ENCODE measurements around the gene SETD4. TPM values are rescaled to one million over a fixed set of nuclear protein-coding genes. Genes with fewer than 3 reads are reported as not detected.

SETD4 gene
- 10 to 100 TPM; 14.3 to 19.9 (median 14.8) TPM for total RNA-seq
- 10 to 100 TPM in 1 of 3 donors, 1 to 10 TPM in 2; 4.8 to 11.0 (median 6.2) TPM for polyA plus RNA-seq

GRCh38 chr21:36060159-36060921, at the start of gene SETD4:
Gene SETD4, minus strand, starts transcription at chr21:36060526. Its CDS starts 1,638 bp downstream, at chr21:36058888.
- Histone ChIP-seq H3K9me3 (no peaks in the 10 kb centered on the region), H3K27ac (peak within 1 kb of the TSS; percentile 87 to 94 (median 90)), H3K27me3 (no peaks in the 10 kb centered on the region), H3K36me3 (peaks cover 13 to 33% (median 20%) of the 10 kb centered on the region in 4 donors), H3K4me3 (peak within 1 kb of the TSS; percentile 58 to 80 (median 71)), H3K4me1 (peaks cover 0 to 21% (median 19%) of the 10 kb centered on the region in 4 donors)
- 0% methylated on average over 57 of the region's 57 CpGs for WGBS, 2 donors
- intact Hi-C loops (cut with DNase I) = loop anchor here (2.0 kb wide), 1 partner anchor 52 kb away; no protein-coding TSS in a partner anchor
- DNase-seq = peak; percentile 96
- TF ChIP-seq, protein P1, sequence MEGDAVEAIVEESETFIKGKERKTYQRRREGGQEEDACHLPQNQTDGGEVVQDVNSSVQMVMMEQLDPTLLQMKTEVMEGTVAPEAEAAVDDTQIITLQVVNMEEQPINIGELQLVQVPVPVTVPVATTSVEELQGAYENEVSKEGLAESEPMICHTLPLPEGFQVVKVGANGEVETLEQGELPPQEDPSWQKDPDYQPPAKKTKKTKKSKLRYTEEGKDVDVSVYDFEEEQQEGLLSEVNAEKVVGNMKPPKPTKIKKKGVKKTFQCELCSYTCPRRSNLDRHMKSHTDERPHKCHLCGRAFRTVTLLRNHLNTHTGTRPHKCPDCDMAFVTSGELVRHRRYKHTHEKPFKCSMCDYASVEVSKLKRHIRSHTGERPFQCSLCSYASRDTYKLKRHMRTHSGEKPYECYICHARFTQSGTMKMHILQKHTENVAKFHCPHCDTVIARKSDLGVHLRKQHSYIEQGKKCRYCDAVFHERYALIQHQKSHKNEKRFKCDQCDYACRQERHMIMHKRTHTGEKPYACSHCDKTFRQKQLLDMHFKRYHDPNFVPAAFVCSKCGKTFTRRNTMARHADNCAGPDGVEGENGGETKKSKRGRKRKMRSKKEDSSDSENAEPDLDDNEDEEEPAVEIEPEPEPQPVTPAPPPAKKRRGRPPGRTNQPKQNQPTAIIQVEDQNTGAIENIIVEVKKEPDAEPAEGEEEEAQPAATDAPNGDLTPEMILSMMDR (IDR thresholded peaks at IDR 0.05) = no peak
- TF ChIP-seq POLR2AphosphoS5 (IDR thresholded peaks at IDR 0.05) (peak; percentile 85 to 96 (median 90)), POLR2A (IDR thresholded peaks at IDR 0.05) (peak; percentile 81 to 92), EP300 (IDR thresholded peaks at IDR 0.05) (no peak)

DNA sequence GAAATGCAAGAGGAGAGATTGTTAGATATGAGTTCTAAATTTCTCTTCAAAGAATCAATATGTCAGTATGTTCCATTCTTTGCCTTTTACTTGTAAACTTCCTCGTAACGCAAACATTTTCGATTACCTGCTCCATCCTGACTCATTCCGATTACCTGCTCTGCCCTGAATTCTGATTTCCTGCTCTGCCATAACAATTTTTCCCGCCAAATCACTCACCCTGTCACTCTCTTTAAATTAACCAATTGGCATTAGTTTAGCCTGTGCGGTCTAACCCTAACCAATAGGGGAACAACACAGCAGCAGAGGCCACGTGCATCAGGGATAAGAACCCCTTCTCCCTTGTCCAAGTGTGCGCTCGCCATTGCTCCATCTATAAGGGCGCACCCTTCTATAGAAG, 49.5 kb upstream of the SETD4 start:
- peaks cover 0 to 9% (median 1%) of the 10 kb centered on the region in 3 donors for H3K27me3 ChIP-seq
- peaks cover 0 to 14% (median 6%) of the 10 kb centered on the region in 4 donors for H3K4me1 ChIP-seq
- TF ChIP-seq POLR2AphosphoS5 (IDR thresholded peaks at IDR 0.05) = no peak
- TF ChIP-seq POLR2A (IDR thresholded peaks at IDR 0.05) = no peak
- TF ChIP-seq, protein P1 (IDR thresholded peaks at IDR 0.05) = no peak
- no peak for TF ChIP-seq EP300 (IDR thresholded peaks at IDR 0.05)
- WGBS, 2 donors = 94 to 96% methylated on average over 10 of the region's 10 CpGs
- H3K4me3 ChIP-seq = no peak overlapping the region
- DNase-seq = no peak
- H3K27ac ChIP-seq = no peak overlapping the region
- intact Hi-C loops (cut with DNase I) = loop anchor here (5.0 kb wide), 1 partner anchor 38 kb away; the partner anchor contains the start of gene CBR1
- H3K36me3 ChIP-seq = no peaks in the 10 kb centered on the region
- H3K9me3 ChIP-seq = no peaks in the 10 kb centered on the region

- no peaks in the 10 kb centered on the region for H3K9me3 ChIP-seq
- H3K36me3 ChIP-seq = no peaks in the 10 kb centered on the region
- no peak for DNase-seq
- peak overlapping the region in 1 of 4 donors; percentile 4 for H3K4me3 ChIP-seq
- H3K27me3 ChIP-seq = peaks cover 0 to 19% (median 3%) of the 10 kb centered on the region in 3 donors
- WGBS, 2 donors = 76 to 85% methylated on average over 4 of the region's 4 CpGs
- peaks cover 0 to 8% (median 6%) of the 10 kb centered on the region in 4 donors for H3K4me1 ChIP-seq
- no peak for TF ChIP-seq POLR2A (IDR thresholded peaks at IDR 0.05)
- TF ChIP-seq POLR2AphosphoS5 (IDR thresholded peaks at IDR 0.05) = no peak
- no peak for TF ChIP-seq EP300 (IDR thresholded peaks at IDR 0.05)
- TF ChIP-seq, protein P1 (IDR thresholded peaks at IDR 0.05) = no peak
- intact Hi-C loops (cut with DNase I) = no loop called here
- H3K27ac ChIP-seq = no peak overlapping the region
These were observed 45.1 kb upstream of the SETD4 start for GRCh38 chr21:36105327-36105842.

DNA sequence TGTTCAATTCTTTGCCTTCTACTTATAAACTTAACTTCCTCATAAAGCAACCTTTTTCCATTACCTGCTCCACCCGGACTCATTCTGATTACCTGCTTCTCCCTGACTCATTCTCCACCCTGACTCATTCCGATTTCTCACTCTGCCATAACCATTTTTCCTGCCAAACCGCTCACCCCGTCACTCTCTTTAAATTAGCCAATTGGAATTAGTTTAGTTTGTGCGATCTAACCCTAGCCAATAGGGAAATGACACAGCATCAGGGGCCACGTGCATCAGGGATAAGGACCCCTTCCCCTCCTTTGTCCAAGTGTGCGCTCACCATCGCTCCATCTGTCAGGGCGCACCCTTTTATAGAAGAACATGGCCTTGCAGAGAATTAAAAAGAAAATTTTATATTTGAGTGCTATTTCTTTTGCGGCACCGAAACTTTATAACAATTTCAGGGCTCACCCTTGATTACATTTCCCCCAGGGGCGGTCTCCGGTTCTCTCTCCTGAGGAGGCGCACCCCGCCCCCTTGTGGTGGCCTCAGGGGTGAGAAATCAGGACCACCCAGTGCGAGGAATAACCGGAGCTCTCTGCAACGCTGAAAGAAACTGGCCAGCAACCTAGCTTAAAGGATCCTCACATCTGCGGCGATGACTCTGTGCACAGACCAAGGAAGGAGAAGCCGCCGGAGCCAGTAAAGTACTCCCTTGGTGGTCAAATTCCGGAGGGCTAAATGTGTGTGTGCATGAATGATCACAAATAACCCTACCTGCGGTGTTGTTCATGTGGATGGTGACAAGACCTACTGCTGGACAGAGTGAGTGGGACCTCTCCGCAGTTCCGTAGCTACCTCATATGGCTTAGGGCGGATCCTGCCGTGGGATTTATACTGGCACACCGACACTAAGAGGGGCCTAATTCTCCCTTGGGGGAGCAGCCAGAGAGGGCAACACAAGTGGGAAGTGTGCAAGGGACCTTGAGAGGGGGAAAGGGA, 44.3 kb upstream of the SETD4 start:
- intact Hi-C loops (cut with DNase I) = no loop called here

More for the DNA sequence above, 44.3 kb upstream of the SETD4 start:
- Histone ChIP-seq H3K4me3 (peak overlapping the region in 1 of 4 donors; percentile 4), H3K36me3 (no peaks in the 10 kb centered on the region), H3K4me1 (peaks cover 0 to 8% (median 6%) of the 10 kb centered on the region in 4 donors), H3K27me3 (peaks cover 0 to 19% (median 3%) of the 10 kb centered on the region in 3 donors), H3K27ac (no peak overlapping the region), H3K9me3 (no peaks in the 10 kb centered on the region)
- whole genome bisulfite sequencing, 2 donors = 33 to 42% methylated on average over 29 of the region's 29 CpGs
- TF ChIP-seq, protein P1 (IDR thresholded peaks at IDR 0.05) = peak; percentile 8 to 57 (median 23)
- TF ChIP-seq POLR2A (IDR thresholded peaks at IDR 0.05) = no peak
- no peak for DNase-seq
